ENCODE results near the gene ELSPBP1. TPM values are rescaled to one million over a fixed set of nuclear protein-coding genes. Genes with fewer than 3 reads are reported as not detected.
"Not testable (repeated sequence)": the region's sequence is repeated elsewhere in the genome, so short reads cannot be mapped to it uniquely, and the experiment has no call there.

Gene ELSPBP1
- total RNA-seq, 1 experiment from 2014 or later: not detected

- not testable (repeated sequence) for H3K4me1 ChIP-seq (ENCODE audit: low read length); H3K9me3 ChIP-seq (ENCODE audit: low read length); H4K20me1 ChIP-seq (ENCODE audit: insufficient read depth, low read depth, low read length); H3K9ac ChIP-seq (ENCODE audit: low read length); H3K36me3 ChIP-seq (ENCODE audit: insufficient read depth, low read length); H3K79me2 ChIP-seq (ENCODE audit: low read length); H3K4me3 ChIP-seq (ENCODE audit: low read length); H3K27me3 ChIP-seq (ENCODE audit: low read length); H3K9me2 ChIP-seq (replicated peaks; ENCODE audit: insufficient read depth, low read length); H3K27ac ChIP-seq (ENCODE audit: low read length); DNase-seq; H2AFZ ChIP-seq (ENCODE audit: low read length); H3K4me2 ChIP-seq (ENCODE audit: low read depth, low read length, poor library complexity, severe bottlenecking)
Measured at GRCh38 chr19:48070177-48070769, 75.8 kb downstream of the ELSPBP1 start.

Other genes starting within 250 kb of the ELSPBP1 start
- 145 and 293 TPM in 2 replicates for gene NOP53, start 249.1 kb upstream of the ELSPBP1 start, total RNA-seq (2014; rRNA removed; shearing (Covaris generic); ENCODE audit: low replicate concordance)
- 3.5 and 4.1 TPM in 2 replicates for gene SELENOW, start 215.9 kb upstream of the ELSPBP1 start, total RNA-seq (2014; rRNA removed; shearing (Covaris generic); ENCODE audit: low replicate concordance)
- not detected in 2 replicates for gene TPRX1, start 190.1 kb upstream of the ELSPBP1 start, total RNA-seq (2014; rRNA removed; shearing (Covaris generic); ENCODE audit: low replicate concordance)
- not detected in 2 replicates for gene CRX, start 172.7 kb upstream of the ELSPBP1 start, total RNA-seq (2014; rRNA removed; shearing (Covaris generic); ENCODE audit: low replicate concordance)
- gene TPRX2, start 135.4 kb upstream of the ELSPBP1 start, total RNA-seq (2014; rRNA removed; shearing (Covaris generic); ENCODE audit: low replicate concordance): not detected in 2 replicates
- gene SULT2A1, start 108.3 kb upstream of the ELSPBP1 start, total RNA-seq (2014; rRNA removed; shearing (Covaris generic); ENCODE audit: low replicate concordance): not detected in 2 replicates
- gene BSPH1, start 2.5 kb upstream of the ELSPBP1 start, total RNA-seq (2014; rRNA removed; shearing (Covaris generic); ENCODE audit: low replicate concordance): not detected in 2 replicates
- not detected in 2 replicates for gene CABP5, start 49.4 kb downstream of the ELSPBP1 start, total RNA-seq (2014; rRNA removed; shearing (Covaris generic); ENCODE audit: low replicate concordance)
- 2.6 and 5.9 TPM in 2 replicates for gene PLA2G4C, start 116.2 kb downstream of the ELSPBP1 start, total RNA-seq (2014; rRNA removed; shearing (Covaris generic); ENCODE audit: low replicate concordance)
- 50.1 and 95.1 TPM in 2 replicates for gene LIG1, start 175.7 kb downstream of the ELSPBP1 start, total RNA-seq (2014; rRNA removed; shearing (Covaris generic); ENCODE audit: low replicate concordance)
- gene ZSWIM9, start 176.0 kb downstream of the ELSPBP1 start, total RNA-seq (2014; rRNA removed; shearing (Covaris generic); ENCODE audit: low replicate concordance): 2.3 and 6.2 TPM in 2 replicates